HCT116 (cell line): ENCODE measurements around the gene TMEM135.

Source experiments
- CEBPB ChIP-seq: IDR thresholded peaks from 2 replicates; pipeline ENCODE4 v1.6.1; 2012; ENCODE audit warnings: low read depth
- CTCF ChIP-seq, 3 experiments: fragments of 200-600 bp in 1 of 3; sonication (generic) in 1 of 3; IDR thresholded peaks in 2 of 3; conservative IDR thresholded peaks in 1 of 3; 2 replicates each; pipeline ENCODE4 v1.5.1; 2012 to 2017; ENCODE audit warnings: low read depth in 2 of 3, low read length in 2 of 3, antibody characterized with exemption in 1 of 3, borderline replicate concordance in 1 of 3, control low read depth in 1 of 3, mild to moderate bottlenecking in 1 of 3, mixed read lengths in 1 of 3, mixed run types in 1 of 3, moderate library complexity in 1 of 3; ENCODE audit not compliant: insufficient read depth in 1 of 3
- EGR1 ChIP-seq: IDR thresholded peaks from 2 replicates; pipeline ENCODE4 v1.6.1; 2012; ENCODE audit warnings: low read depth
- ELF1 ChIP-seq: IDR thresholded peaks from 2 replicates; pipeline ENCODE4 v1.6.1; 2012; ENCODE audit warnings: low read depth, borderline replicate concordance
- EZH2 ChIP-seq: fragments of 200-600 bp; sonication (generic); IDR thresholded peaks from 2 replicates; pipeline ENCODE4 v1.6.1; 2017; ENCODE audit warnings: antibody characterized with exemption, mixed run types
- EZH2phosphoT487 ChIP-seq: fragments of 200-600 bp; IDR thresholded peaks from 2 replicates; pipeline ENCODE4 v1.6.1; 2018; ENCODE audit warnings: antibody characterized with exemption, borderline replicate concordance
- MAX ChIP-seq: IDR thresholded peaks from 2 replicates; pipeline ENCODE4 v1.6.1; 2012
- POLR2A ChIP-seq: IDR thresholded peaks from 2 replicates; pipeline ENCODE4 v1.7.0; 2011; ENCODE audit warnings: borderline replicate concordance; ENCODE audit not compliant: insufficient read depth, insufficient read length; ENCODE audit errors: extremely low read depth
- POLR2AphosphoS5 ChIP-seq: IDR thresholded peaks from 2 replicates; pipeline ENCODE4 v1.6.1; 2011; ENCODE audit warnings: mild to moderate bottlenecking, low read depth, low read length, moderate library complexity
- RAD21 ChIP-seq: IDR thresholded peaks from 2 replicates; pipeline ENCODE4 v1.6.1; 2012; ENCODE audit warnings: low read depth, mild to moderate bottlenecking

GRCh38 chr11:87101956-87102580 lies 64.3 kb downstream of the TMEM135 start:
- TF ChIP-seq EZH2 = no peak
- no peak for TF ChIP-seq CTCF (IDR thresholded peaks at IDR 0.05 in 2 of 3, conservative IDR thresholded peaks at IDR 0.05 in 1 of 3; ENCODE audit: borderline replicate concordance in 1 of 3, insufficient read depth in 1 of 3, low read depth in 2 of 3, low read length in 2 of 3)
- no peak for TF ChIP-seq MAX
- no peak for TF ChIP-seq POLR2AphosphoS5
- TF ChIP-seq EGR1 = no peak
- TF ChIP-seq RAD21 = no peak
- no peak for TF ChIP-seq EZH2phosphoT487
- no peak for TF ChIP-seq CEBPB
- no peak for TF ChIP-seq POLR2A
- no peak for TF ChIP-seq ELF1
